Embryonic facial prominence (tissue), 1 donor: ENCODE measurements around the gene CYBRD1.

ENCODE experiments used
- DNase-seq: peaks from one replicate; pipeline ENCODE4 v3.0.0-alpha.2; 2016; ENCODE audit errors: extremely low spot score

Gene CYBRD1

DNA sequence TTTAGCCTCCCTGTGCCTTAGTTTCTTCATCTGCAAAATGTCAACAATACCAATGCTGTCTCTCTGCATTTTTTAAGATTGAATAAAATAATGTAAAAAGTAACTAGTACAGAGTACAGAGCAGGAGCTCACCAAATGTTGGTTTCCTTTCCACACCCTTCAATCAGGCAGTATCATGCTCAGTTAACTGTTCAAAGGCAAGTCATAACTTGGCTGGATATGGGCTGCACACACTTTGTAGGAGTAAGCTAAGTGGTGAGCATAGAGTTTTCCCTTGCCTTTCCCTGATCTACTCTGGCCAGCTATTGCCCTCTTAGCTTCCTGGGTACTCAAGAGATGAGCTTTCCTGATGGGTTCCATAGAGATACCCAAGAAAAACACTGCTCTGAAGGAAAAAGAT, 77.9 kb downstream of the CYBRD1 start:
- no peak for DNase-seq

DNA sequence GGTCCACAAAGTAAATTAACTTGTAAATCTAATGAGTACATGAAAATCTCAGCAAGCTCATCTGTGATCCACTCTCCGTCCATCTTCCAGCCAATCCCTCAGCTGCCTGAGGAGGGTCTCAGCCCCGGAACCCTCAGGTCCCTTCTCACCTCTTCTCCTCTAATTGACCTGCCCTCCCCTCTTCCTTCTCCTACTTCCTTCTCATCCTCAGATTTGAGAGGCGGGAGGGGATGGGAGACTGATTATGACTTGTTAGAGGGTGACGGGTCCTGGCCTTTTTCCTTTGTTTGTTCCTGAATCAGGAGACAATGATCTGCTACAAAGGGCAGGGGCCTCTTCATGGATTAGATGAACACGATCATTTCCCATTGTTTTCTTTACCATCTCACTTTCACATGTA, 80.1 kb downstream of the CYBRD1 start:
- DNase-seq = no peak
